HepG2 (cell line): ENCODE data around the gene C6orf136. TPM values are rescaled to one million over a fixed set of nuclear protein-coding genes. Genes with fewer than 3 reads are reported as not detected.
A peak's percentile ranks its signal among the peaks of the same experiment; 100 is the strongest.

Experiments
- ARID2 ChIP-seq: sonication (generic); formaldehyde crosslinking; IDR thresholded peaks from 2 replicates; pipeline ENCODE4 v1.8.1; 2022; ENCODE audit warnings: mild to moderate bottlenecking, missing genetic modification reagents, borderline replicate concordance
- ARID4A ChIP-seq: sonication (generic); formaldehyde crosslinking; IDR thresholded peaks from 2 replicates; pipeline ENCODE4 v1.5.0; 2020; ENCODE audit warnings: mild to moderate bottlenecking, missing genetic modification reagents, borderline replicate concordance
- HCFC1 ChIP-seq: fragments of 150-350 bp; IDR thresholded peaks from 2 replicates; pipeline ENCODE4 v1.6.1; 2014; ENCODE audit warnings: low read depth, low read length
- HMG20B ChIP-seq: conservative IDR thresholded peaks from 2 replicates; pipeline ENCODE4 v1.6.1; 2016; ENCODE audit warnings: missing genetic modification reagents, missing compliant biosample characterization
- HMGA1 ChIP-seq: sonication (generic); formaldehyde crosslinking; conservative IDR thresholded peaks from 2 replicates; pipeline ENCODE4 v1.4.0; 2020; ENCODE audit warnings: missing genetic modification reagents
- NBN ChIP-seq: fragments of 450-650 bp; conservative IDR thresholded peaks from 2 replicates; pipeline ENCODE4 v1.6.1; 2017
- RAD21 ChIP-seq: fragments of 450-650 bp; formaldehyde crosslinking; IDR thresholded peaks from 2 replicates; pipeline ENCODE4 v1.5.0; 2020; ENCODE audit warnings: mild to moderate bottlenecking
- SMARCE1 ChIP-seq: fragments of 450-650 bp; IDR thresholded peaks from 2 replicates; pipeline ENCODE4 v1.6.1; 2017; ENCODE audit warnings: borderline replicate concordance
- ZFP62 ChIP-seq: sonication (generic); formaldehyde crosslinking; IDR thresholded peaks from 2 replicates; pipeline ENCODE4 v1.4.0; 2020; ENCODE audit warnings: missing genetic modification reagents
- ZNF446 ChIP-seq: sonication (generic); formaldehyde crosslinking; IDR thresholded peaks from 2 replicates; pipeline ENCODE4 v1.5.0; 2020; ENCODE audit warnings: mild to moderate bottlenecking, missing genetic modification reagents
- ZNF660 ChIP-seq: sonication (generic); formaldehyde crosslinking; IDR thresholded peaks from 2 replicates; pipeline ENCODE4 v1.5.1; 2020; ENCODE audit warnings: mild to moderate bottlenecking, low read depth, missing genetic modification reagents, borderline replicate concordance
- ZNF891 ChIP-seq: sonication (generic); formaldehyde crosslinking; IDR thresholded peaks from 2 replicates; pipeline ENCODE4 v1.5.0; 2020; ENCODE audit warnings: mild to moderate bottlenecking, missing genetic modification reagents
- ZSCAN9 ChIP-seq: IDR thresholded peaks from 2 replicates; pipeline ENCODE4 v1.6.1; 2016; ENCODE audit warnings: borderline replicate concordance
- polyA plus RNA-seq, 8 experiments: library from polyadenylated mRNA; depleted of rRNA in 3 of 8; stranded (reverse) in 7 of 8; unstranded in 1 of 8; fragments of >200 nt; fragmentation: Illumina TruSeq in 4 of 8; extraction: Trizol in 4 of 8; gene quantifications; 2 replicates each; pipeline versions ENCODE4 v1.2.1 to v1.2.3, GENCODE V29; 2011 to 2016; ENCODE audit warnings: low read depth in 4 of 8, missing spikeins in 1 of 8, mixed read lengths in 1 of 8; ENCODE audit not compliant: insufficient read depth in 1 of 8
- total RNA-seq, 5 experiments: library from RNA; depleted of rRNA; stranded (reverse); fragments of >200 nt; fragmentation: Illumina TruSeq; extraction: Trizol; gene quantifications; 2 replicates each; pipeline ENCODE4 v1.2.3, GENCODE V29; 2016; ENCODE audit warnings: low read depth in 1 of 5
- TF ChIP-seq, protein P1 (sequence below): sonication (generic); formaldehyde crosslinking; IDR thresholded peaks from 2 replicates; pipeline ENCODE4 v1.4.0; 2020; ENCODE audit warnings: missing genetic modification reagents
- TF ChIP-seq, protein P2 (sequence below): sonication (generic); formaldehyde crosslinking; conservative IDR thresholded peaks from 2 replicates; pipeline ENCODE4 v1.4.0; 2020; ENCODE audit warnings: missing genetic modification reagents
- TF ChIP-seq, protein P3 (sequence below): sonication (generic); formaldehyde crosslinking; IDR thresholded peaks from 2 replicates; pipeline ENCODE4 v1.5.0; 2020; ENCODE audit warnings: mild to moderate bottlenecking, missing genetic modification reagents

Gene C6orf136
- total and polyA plus RNA-seq, 2 of the 13 experiments (the other 11 are each of a cell fraction or from before 2014, with no cell fraction given) = 12.0 to 26.2 TPM

DNA sequence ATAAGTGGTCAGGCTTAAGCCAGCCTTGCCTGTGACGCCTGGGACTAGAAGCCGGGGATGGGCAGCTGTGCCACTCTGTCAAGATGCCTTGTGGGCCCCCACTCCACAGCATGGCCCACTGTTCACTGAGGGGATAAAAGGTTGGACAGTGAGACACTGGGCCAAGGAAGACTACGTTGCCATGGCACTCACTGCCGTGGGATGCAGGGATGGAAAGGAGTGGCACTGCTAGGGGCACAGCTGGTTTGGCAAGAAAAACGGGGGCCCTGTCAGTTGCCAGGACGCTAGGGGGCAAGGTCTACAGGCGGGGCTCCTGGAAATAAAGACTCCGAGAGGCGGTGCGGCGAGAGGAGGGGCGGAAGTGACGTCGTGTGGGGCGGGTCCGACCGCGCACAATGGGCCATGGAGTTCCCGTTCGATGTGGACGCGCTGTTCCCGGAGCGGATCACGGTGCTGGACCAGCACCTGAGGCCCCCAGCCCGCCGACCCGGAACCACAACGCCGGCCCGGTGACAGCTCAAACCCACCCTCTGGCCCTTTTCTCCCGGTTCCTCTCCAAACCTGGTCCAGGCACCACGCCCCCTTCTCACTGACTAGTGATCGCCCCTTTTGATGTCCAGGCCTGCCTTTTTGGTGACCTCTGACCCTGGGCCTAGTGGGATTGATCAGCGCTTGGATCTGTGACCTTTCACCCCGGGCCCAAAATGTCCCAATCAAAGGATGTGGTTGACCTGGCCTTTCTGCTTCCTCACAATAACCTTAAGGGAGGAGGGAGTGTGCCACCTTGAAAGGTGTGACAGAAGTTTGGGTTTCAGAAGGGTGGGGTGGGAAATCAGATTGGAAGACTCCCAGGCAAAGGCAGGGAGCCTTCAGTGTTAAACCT lies 20.2 kb upstream of the C6orf136 start, which contains the start of gene ATAT1 (continued):
- TF ChIP-seq ARID2 (CRISPR knock-in tag) (peak; percentile 89), HMGA1 (CRISPR knock-in tag) (no peak), ZNF446 (peak; percentile 63), ZNF891 (CRISPR knock-in tag) (peak; percentile 21; the same call in 1 of the 2 replicates), SMARCE1 (no peak), NBN (no peak), HCFC1 (peak; percentile 52), ARID4A (CRISPR knock-in tag) (peak; percentile 99), RAD21 (CRISPR knock-in tag) (peak; percentile 74), HMG20B (CRISPR knock-in tag) (0 out of 2 replicates have a peak, but pooled peaks have one; percentile 22), ZNF660 (CRISPR knock-in tag) (0 out of 2 replicates have a peak, but pooled peaks have one; percentile 26), ZFP62 (CRISPR knock-in tag) (no peak), ZSCAN9 (no peak)
- TF ChIP-seq, protein P1, sequence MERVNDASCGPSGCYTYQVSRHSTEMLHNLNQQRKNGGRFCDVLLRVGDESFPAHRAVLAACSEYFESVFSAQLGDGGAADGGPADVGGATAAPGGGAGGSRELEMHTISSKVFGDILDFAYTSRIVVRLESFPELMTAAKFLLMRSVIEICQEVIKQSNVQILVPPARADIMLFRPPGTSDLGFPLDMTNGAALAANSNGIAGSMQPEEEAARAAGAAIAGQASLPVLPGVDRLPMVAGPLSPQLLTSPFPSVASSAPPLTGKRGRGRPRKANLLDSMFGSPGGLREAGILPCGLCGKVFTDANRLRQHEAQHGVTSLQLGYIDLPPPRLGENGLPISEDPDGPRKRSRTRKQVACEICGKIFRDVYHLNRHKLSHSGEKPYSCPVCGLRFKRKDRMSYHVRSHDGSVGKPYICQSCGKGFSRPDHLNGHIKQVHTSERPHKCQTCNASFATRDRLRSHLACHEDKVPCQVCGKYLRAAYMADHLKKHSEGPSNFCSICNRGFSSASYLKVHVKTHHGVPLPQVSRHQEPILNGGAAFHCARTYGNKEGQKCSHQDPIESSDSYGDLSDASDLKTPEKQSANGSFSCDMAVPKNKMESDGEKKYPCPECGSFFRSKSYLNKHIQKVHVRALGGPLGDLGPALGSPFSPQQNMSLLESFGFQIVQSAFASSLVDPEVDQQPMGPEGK (CRISPR knock-in tag) = peak; percentile 93
- TF ChIP-seq, protein P2, sequence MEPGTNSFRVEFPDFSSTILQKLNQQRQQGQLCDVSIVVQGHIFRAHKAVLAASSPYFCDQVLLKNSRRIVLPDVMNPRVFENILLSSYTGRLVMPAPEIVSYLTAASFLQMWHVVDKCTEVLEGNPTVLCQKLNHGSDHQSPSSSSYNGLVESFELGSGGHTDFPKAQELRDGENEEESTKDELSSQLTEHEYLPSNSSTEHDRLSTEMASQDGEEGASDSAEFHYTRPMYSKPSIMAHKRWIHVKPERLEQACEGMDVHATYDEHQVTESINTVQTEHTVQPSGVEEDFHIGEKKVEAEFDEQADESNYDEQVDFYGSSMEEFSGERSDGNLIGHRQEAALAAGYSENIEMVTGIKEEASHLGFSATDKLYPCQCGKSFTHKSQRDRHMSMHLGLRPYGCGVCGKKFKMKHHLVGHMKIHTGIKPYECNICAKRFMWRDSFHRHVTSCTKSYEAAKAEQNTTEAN (CRISPR knock-in tag) = peak; percentile 54; the same call in 1 of the 2 replicates
- TF ChIP-seq, protein P3, sequence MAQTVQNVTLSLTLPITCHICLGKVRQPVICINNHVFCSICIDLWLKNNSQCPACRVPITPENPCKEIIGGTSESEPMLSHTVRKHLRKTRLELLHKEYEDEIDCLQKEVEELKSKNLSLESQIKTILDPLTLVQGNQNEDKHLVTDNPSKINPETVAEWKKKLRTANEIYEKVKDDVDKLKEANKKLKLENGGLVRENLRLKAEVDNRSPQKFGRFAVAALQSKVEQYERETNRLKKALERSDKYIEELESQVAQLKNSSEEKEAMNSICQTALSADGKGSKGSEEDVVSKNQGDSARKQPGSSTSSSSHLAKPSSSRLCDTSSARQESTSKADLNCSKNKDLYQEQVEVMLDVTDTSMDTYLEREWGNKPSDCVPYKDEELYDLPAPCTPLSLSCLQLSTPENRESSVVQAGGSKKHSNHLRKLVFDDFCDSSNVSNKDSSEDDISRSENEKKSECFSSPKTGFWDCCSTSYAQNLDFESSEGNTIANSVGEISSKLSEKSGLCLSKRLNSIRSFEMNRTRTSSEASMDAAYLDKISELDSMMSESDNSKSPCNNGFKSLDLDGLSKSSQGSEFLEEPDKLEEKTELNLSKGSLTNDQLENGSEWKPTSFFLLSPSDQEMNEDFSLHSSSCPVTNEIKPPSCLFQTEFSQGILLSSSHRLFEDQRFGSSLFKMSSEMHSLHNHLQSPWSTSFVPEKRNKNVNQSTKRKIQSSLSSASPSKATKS (CRISPR knock-in tag) = no peak
